C4-2B (cell line): ENCODE results near the gene AKAP5.
A peak's percentile ranks its signal among the peaks of the same experiment; 100 is the strongest.

Experiments
- ZFX ChIP-seq: fragments of 450-650 bp; IDR thresholded peaks from 2 replicates; pipeline ENCODE4 v1.6.1; 2017
- TF ChIP-seq, protein P1 (sequence below): fragments of 450-650 bp; conservative IDR thresholded peaks from 2 replicates; pipeline ENCODE4 v1.5.1; 2017; ENCODE audit warnings: mild to moderate bottlenecking

DNA sequence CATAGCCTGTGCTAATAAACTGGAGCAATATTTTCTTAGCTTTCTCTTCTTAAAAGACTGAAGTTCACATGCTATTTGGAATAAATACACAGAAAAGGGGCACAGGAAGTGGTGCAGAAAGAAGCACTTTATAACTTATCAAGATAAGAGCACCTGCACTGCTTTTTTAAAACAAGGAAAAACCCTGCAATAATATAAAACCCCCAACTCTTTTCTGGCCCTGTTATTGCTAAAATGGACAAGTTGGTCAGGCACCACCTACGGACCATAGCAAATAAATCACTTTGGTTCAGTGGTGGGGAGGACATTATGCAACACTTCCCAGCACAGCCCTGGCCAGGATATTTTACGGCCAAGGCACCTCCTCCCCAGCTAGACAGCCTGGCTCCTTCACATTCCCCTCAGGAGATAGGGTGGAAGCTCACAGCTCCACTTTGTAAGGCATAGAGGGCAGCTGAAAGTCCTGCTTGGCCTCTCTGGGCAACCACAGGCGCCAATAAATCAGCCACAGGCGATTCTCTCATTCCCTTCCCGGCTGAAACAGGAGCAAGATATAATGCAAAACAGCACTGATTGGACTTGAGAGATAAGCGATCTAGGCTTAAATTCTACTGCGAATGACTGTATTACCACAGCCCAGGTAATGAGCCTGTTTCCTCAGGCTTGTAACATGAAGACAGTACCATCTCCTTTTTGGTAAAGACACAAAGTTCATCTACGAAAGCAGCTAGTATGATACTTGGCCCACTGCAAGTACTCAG, 36.3 kb downstream of the AKAP5 start:
- TF ChIP-seq, protein P1, sequence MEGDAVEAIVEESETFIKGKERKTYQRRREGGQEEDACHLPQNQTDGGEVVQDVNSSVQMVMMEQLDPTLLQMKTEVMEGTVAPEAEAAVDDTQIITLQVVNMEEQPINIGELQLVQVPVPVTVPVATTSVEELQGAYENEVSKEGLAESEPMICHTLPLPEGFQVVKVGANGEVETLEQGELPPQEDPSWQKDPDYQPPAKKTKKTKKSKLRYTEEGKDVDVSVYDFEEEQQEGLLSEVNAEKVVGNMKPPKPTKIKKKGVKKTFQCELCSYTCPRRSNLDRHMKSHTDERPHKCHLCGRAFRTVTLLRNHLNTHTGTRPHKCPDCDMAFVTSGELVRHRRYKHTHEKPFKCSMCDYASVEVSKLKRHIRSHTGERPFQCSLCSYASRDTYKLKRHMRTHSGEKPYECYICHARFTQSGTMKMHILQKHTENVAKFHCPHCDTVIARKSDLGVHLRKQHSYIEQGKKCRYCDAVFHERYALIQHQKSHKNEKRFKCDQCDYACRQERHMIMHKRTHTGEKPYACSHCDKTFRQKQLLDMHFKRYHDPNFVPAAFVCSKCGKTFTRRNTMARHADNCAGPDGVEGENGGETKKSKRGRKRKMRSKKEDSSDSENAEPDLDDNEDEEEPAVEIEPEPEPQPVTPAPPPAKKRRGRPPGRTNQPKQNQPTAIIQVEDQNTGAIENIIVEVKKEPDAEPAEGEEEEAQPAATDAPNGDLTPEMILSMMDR: peak; percentile 12; the same call in 1 of the 2 replicates
- TF ChIP-seq ZFX: no peak
